Thyroid gland (tissue), 4 donors: ENCODE data around the gene VSX1. TPM values are rescaled to one million over a fixed set of nuclear protein-coding genes. Genes with fewer than 3 reads are reported as not detected.
A peak's percentile ranks its signal among the peaks of the same experiment; 100 is the strongest.

Experiments
- DNase-seq, 2 donors: peaks; one replicate each; pipeline ENCODE4 v3.0.0-alpha.2; 2019
- H3K27ac ChIP-seq, 3 donors: fragments of 200-600 bp; sonication (generic); 1 replicate in 2 of 3; 2 replicates in 1 of 3; pipeline ENCODE4 v1.5.1; 2016 to 2019; ENCODE audit warnings: mild to moderate bottlenecking in 1 of 3, moderate library complexity in 1 of 3
- H3K27me3 ChIP-seq: fragments of 200-600 bp; sonication (generic); one replicate; pipeline ENCODE4 v1.5.1; 2019
- H3K36me3 ChIP-seq, 2 donors: fragments of 200-600 bp; sonication (generic); one replicate each; pipeline ENCODE4 v1.5.1; 2016 to 2019
- H3K4me1 ChIP-seq, 2 donors: fragments of 200-600 bp; sonication (generic); one replicate each; pipeline ENCODE4 v1.5.1; 2017 to 2019
- H3K4me3 ChIP-seq, 3 donors: fragments of 200-600 bp; sonication (generic); replicated peaks in 1 of 3; 1 replicate in 2 of 3; 2 replicates in 1 of 3; pipeline ENCODE4 v1.5.1; 2016; ENCODE audit warnings: mild to moderate bottlenecking in 1 of 3
- H3K9me3 ChIP-seq: fragments of 200-600 bp; sonication (generic); one replicate; pipeline ENCODE4 v1.5.1; 2017
- POLR2A ChIP-seq, 2 donors: fragments of 450-650 bp; IDR thresholded peaks; one replicate each; pipeline ENCODE4 v1.6.1; 2017; ENCODE audit warnings: antibody characterized with exemption in 2 of 2, mild to moderate bottlenecking in 2 of 2, moderate library complexity in 1 of 2
- WGBS, 2 donors: methylation state at CpG; one replicate each; pipeline ENCODE4 v1.1.5; 2017; 5-methylcytosine and 5-hydroxymethylcytosine counted together
- intact Hi-C: fragments of 100-400 bp; cut with DNase I; formaldehyde crosslinking; loops from one replicate; pipeline ENCODE4 v1.15.1; 2023
- total RNA-seq, 4 donors: library from RNA; depleted of rRNA; stranded (reverse); fragments of >200 nt; gene quantifications; one replicate each; pipeline ENCODE4 v1.2.3, GENCODE V29; 2016
- TF ChIP-seq, protein P1 (sequence below), 6 experiments: fragments of 200-600 bp in 3 of 6; fragments of 450-650 bp in 3 of 6; sonication (generic) in 3 of 6; IDR thresholded peaks; one replicate each; pipeline ENCODE4 v1.5.1; 2016 to 2019; ENCODE audit warnings: antibody characterized with exemption in 6 of 6, mild to moderate bottlenecking in 2 of 6, inconsistent platforms in 1 of 6, moderate library complexity in 1 of 6

VSX1 gene
- total RNA-seq, 4 donors from 2014 or later, result not detected

GRCh38 chr20:25040438-25040831 is 41.5 kb downstream of the VSX1 start:
- H3K4me1 ChIP-seq, result peaks cover 71 to 87% of the 10 kb centered on the region in 2 donors
- DNase-seq, result peak; percentile 91

DNA sequence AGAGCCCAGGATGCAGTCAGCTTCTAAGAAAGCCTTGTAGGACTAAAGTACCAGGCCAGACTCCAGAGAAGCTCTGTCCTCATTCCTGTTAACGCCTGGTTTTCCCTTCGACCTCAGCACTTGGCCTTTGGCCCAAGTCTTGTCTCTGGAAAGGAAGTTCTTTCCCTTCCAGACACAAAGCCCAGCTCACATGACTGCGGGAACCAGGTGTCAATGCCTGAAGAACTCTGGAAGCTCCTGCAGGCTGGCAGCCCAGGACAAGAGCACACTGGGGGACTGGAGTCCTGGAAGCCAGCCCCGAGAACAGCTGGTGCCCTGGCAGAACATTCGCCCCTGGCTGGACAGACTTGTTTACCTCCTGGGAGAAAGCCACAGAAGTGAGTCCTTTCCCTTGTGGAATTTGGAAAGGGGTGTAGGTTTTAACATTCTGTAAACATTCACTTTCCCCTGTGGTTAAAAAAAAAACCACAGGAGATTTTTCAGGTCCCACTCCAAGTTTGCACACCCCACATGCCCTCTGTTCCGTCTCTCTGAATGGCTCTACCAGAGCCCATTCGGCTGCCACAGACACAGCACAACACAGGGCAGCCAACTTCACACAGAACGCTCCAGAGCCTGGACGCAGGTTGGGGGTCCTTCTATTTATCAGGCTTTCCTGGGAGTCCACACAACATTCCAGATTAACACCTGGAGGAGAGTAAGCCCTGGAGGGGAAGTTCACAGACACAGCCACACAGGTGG is 42.1 kb downstream of the VSX1 start:
- 7 to 20% methylated on average over 9 of the region's 9 CpGs for WGBS, 2 donors
- DNase-seq, result peak; percentile 97 to 98
- Histone ChIP-seq H3K9me3 (no peaks in the 10 kb centered on the region), H3K27me3 (no peaks in the 10 kb centered on the region), H3K4me3 (no peak overlapping the region), H3K27ac (peak overlapping the region; percentile 93 to 97 (median 94)), H3K4me1 (peaks cover 72 to 92% of the 10 kb centered on the region in 2 donors), H3K36me3 (no peaks in the 10 kb centered on the region)
- intact Hi-C loops, result no loop called here
- TF ChIP-seq, protein P1, sequence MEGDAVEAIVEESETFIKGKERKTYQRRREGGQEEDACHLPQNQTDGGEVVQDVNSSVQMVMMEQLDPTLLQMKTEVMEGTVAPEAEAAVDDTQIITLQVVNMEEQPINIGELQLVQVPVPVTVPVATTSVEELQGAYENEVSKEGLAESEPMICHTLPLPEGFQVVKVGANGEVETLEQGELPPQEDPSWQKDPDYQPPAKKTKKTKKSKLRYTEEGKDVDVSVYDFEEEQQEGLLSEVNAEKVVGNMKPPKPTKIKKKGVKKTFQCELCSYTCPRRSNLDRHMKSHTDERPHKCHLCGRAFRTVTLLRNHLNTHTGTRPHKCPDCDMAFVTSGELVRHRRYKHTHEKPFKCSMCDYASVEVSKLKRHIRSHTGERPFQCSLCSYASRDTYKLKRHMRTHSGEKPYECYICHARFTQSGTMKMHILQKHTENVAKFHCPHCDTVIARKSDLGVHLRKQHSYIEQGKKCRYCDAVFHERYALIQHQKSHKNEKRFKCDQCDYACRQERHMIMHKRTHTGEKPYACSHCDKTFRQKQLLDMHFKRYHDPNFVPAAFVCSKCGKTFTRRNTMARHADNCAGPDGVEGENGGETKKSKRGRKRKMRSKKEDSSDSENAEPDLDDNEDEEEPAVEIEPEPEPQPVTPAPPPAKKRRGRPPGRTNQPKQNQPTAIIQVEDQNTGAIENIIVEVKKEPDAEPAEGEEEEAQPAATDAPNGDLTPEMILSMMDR (IDR thresholded peaks at IDR 0.05), result peak in 2 of 6 experiments; percentile 20 to 30
- TF ChIP-seq POLR2A (IDR thresholded peaks at IDR 0.05), result peak in 1 of 2 donors; percentile 22

More at GRCh38 chr20:25040438-25040831, 41.5 kb downstream of the VSX1 start:
- intact Hi-C loops, result no loop called here
- Histone ChIP-seq H3K9me3 (no peaks in the 10 kb centered on the region), H3K27me3 (no peaks in the 10 kb centered on the region), H3K36me3 (no peaks in the 10 kb centered on the region), H3K27ac (peak overlapping the region; percentile 93 to 97 (median 94)), H3K4me3 (no peak overlapping the region)
- TF ChIP-seq, protein P1 (IDR thresholded peaks at IDR 0.05), result no peak
- peak in 1 of 2 donors; percentile 7 for TF ChIP-seq POLR2A (IDR thresholded peaks at IDR 0.05)
- WGBS, 2 donors, result 12% methylated on average over 6 of the region's 6 CpGs

GRCh38 chr20:25038591-25039015 is 43.3 kb downstream of the VSX1 start:
- WGBS, 2 donors, result 83 to 89% methylated on average over 5 to 6 of the region's 6 CpGs
- H3K27ac ChIP-seq, result peak overlapping the region; percentile 93 to 97 (median 94)
- no peaks in the 10 kb centered on the region for H3K9me3 ChIP-seq
- H3K4me1 ChIP-seq, result peaks cover 76 to 97% of the 10 kb centered on the region in 2 donors
- intact Hi-C loops, result no loop called here
- no peaks in the 10 kb centered on the region for H3K36me3 ChIP-seq
- H3K27me3 ChIP-seq, result no peaks in the 10 kb centered on the region
- TF ChIP-seq, protein P1 (IDR thresholded peaks at IDR 0.05), result no peak
- TF ChIP-seq POLR2A (IDR thresholded peaks at IDR 0.05), result no peak
- no peak overlapping the region for H3K4me3 ChIP-seq
- no peak for DNase-seq

GRCh38 chr20:25038103-25038410 is 43.9 kb downstream of the VSX1 start:
- 70 to 77% methylated on average over 3 of the region's 3 CpGs for WGBS, 2 donors
- Histone ChIP-seq H3K27ac (peak overlapping the region; percentile 93 to 97 (median 94)), H3K4me1 (peaks cover 79 to 97% of the 10 kb centered on the region in 2 donors), H3K27me3 (no peaks in the 10 kb centered on the region), H3K36me3 (no peaks in the 10 kb centered on the region), H3K4me3 (no peak overlapping the region), H3K9me3 (no peaks in the 10 kb centered on the region)
- intact Hi-C loops, result no loop called here
- TF ChIP-seq, protein P1 (IDR thresholded peaks at IDR 0.05), result no peak
- TF ChIP-seq POLR2A (IDR thresholded peaks at IDR 0.05), result no peak
- DNase-seq, result no peak
